ENCODE data around the gene UBE3B. TPM values are rescaled to one million over a fixed set of nuclear protein-coding genes. Genes with fewer than 3 reads are reported as not detected.

Gene UBE3B
- polyA plus RNA-seq, 1 experiment = 43.9 TPM

GRCh38 chr12:109482894-109483293, 5.5 kb downstream of the UBE3B start:
- no peak overlapping the region for H3K4me3 ChIP-seq (ENCODE audit: low read depth, low read length)
- peaks cover 25% of the 10 kb centered on the region for H3K36me3 ChIP-seq (ENCODE audit: control insufficient read depth, insufficient read depth, low read length)
- no peaks in the 10 kb centered on the region for H3K27me3 ChIP-seq (ENCODE audit: control insufficient read depth, insufficient read depth, low read length)
- CTCF ChIA-PET = interaction anchor here (0.6 to 1.4 kb wide), 2 partner anchors 13 to 53 kb away, joined by 3 read pairs; no protein-coding TSS in a partner anchor
- POLR2A ChIA-PET = no interaction called here
- no peak for DNase-seq (ENCODE audit: low read depth)
- TF ChIP-seq, protein P1, sequence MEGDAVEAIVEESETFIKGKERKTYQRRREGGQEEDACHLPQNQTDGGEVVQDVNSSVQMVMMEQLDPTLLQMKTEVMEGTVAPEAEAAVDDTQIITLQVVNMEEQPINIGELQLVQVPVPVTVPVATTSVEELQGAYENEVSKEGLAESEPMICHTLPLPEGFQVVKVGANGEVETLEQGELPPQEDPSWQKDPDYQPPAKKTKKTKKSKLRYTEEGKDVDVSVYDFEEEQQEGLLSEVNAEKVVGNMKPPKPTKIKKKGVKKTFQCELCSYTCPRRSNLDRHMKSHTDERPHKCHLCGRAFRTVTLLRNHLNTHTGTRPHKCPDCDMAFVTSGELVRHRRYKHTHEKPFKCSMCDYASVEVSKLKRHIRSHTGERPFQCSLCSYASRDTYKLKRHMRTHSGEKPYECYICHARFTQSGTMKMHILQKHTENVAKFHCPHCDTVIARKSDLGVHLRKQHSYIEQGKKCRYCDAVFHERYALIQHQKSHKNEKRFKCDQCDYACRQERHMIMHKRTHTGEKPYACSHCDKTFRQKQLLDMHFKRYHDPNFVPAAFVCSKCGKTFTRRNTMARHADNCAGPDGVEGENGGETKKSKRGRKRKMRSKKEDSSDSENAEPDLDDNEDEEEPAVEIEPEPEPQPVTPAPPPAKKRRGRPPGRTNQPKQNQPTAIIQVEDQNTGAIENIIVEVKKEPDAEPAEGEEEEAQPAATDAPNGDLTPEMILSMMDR (IDR thresholded peaks at IDR 0.05; ENCODE audit: insufficient read depth, low read depth, low read length) = no peak

DNA sequence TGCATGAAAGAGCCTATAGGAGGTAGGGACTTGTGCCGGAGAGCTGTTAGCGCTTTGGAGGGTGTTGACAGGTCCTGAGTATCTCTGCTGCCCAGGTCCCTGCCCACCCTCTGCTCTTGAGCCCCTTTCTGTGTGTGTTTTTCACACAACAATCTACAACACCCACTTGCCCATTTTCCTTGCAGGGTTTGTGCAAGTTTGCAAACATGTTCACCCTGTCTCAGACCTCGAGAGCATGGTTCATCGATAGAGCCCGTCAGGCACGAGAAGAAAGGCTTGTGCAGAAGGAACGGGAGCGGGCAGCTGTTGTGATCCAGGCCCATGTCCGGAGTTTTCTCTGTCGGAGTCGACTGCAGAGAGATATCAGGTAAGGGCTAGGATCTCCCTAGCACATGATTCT, 5.9 kb downstream of the UBE3B start:
- ChIA-PET POLR2A (no interaction called here), CTCF (interaction anchor here (0.6 to 1.4 kb wide), 2 partner anchors 14 to 53 kb away, joined by 3 read pairs; no protein-coding TSS in a partner anchor)
- no peaks in the 10 kb centered on the region for H3K27me3 ChIP-seq (ENCODE audit: control insufficient read depth, insufficient read depth, low read length)

DNA sequence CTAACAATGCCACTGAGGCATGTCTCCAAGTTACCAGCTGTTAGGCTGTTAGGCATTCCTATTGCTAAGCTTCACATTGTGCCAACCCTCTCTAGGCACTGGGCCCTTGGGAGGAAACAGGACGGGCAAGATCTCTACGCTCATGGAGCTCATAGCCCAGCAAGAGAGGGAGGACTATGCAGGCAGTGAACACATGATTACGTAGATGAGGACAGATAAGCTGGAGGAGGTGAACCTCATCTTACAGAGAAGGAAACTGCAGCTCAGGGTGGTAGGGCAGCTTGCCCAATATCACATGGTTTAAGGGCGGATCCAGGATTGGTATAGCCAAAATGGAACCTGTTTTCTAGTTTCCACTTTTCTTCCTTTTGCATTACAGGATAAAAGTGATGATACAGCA, 7.8 kb downstream of the UBE3B start:
- ChIA-PET POLR2A (no interaction called here), CTCF (interaction anchor here (0.6 to 2.4 kb wide), 5 partner anchors 22 to 233 kb away, joined by 3 to 9 read pairs (median 3); no protein-coding TSS in a partner anchor)
- Histone ChIP-seq H3K4me3 (ENCODE audit: low read depth, low read length) (no peak overlapping the region), H3K27me3 (ENCODE audit: control insufficient read depth, insufficient read depth, low read length) (no peaks in the 10 kb centered on the region), H3K36me3 (ENCODE audit: control insufficient read depth, insufficient read depth, low read length) (peaks cover 42% of the 10 kb centered on the region)
- TF ChIP-seq, protein P1 (IDR thresholded peaks at IDR 0.05; ENCODE audit: insufficient read depth, low read depth, low read length) = no peak
- no peak for DNase-seq (ENCODE audit: low read depth)

More for the DNA sequence above, 5.9 kb downstream of the UBE3B start:
- Histone ChIP-seq H3K4me3 (ENCODE audit: low read depth, low read length) (no peak overlapping the region), H3K36me3 (ENCODE audit: control insufficient read depth, insufficient read depth, low read length) (peaks cover 28% of the 10 kb centered on the region)
- TF ChIP-seq, protein P1 (IDR thresholded peaks at IDR 0.05; ENCODE audit: insufficient read depth, low read depth, low read length) = no peak
- no peak for DNase-seq (ENCODE audit: low read depth)

- peaks cover 48% of the 10 kb centered on the region for H3K36me3 ChIP-seq (ENCODE audit: control insufficient read depth, insufficient read depth, low read length)
- no peak for DNase-seq (ENCODE audit: low read depth)
- ChIA-PET CTCF (interaction anchor here (0.9 kb wide), 1 partner anchor 53 kb away, joined by 3 read pairs; no protein-coding TSS in a partner anchor), POLR2A (no interaction called here)
- no peaks in the 10 kb centered on the region for H3K27me3 ChIP-seq (ENCODE audit: control insufficient read depth, insufficient read depth, low read length)
- TF ChIP-seq, protein P1 (IDR thresholded peaks at IDR 0.05; ENCODE audit: insufficient read depth, low read depth, low read length) = no peak
- no peak overlapping the region for H3K4me3 ChIP-seq (ENCODE audit: low read depth, low read length)
These were observed 10.0 kb downstream of the UBE3B start for GRCh38 chr12:109487181-109488050.

- ChIA-PET POLR2A (no interaction called here), CTCF (interaction anchor here (0.9 kb wide), 1 partner anchor 54 kb away, joined by 3 read pairs; no protein-coding TSS in a partner anchor)
- peaks cover 49% of the 10 kb centered on the region for H3K36me3 ChIP-seq (ENCODE audit: control insufficient read depth, insufficient read depth, low read length)
- no peaks in the 10 kb centered on the region for H3K27me3 ChIP-seq (ENCODE audit: control insufficient read depth, insufficient read depth, low read length)
- TF ChIP-seq, protein P1 (IDR thresholded peaks at IDR 0.05; ENCODE audit: insufficient read depth, low read depth, low read length) = no peak
- no peak for DNase-seq (ENCODE audit: low read depth)
- H3K4me3 ChIP-seq (ENCODE audit: low read depth, low read length) = no peak overlapping the region
These were observed 10.7 kb downstream of the UBE3B start for GRCh38 chr12:109488051-109488665.
